HL-60 (cell line): ENCODE data around the gene HBA2.

Experiments used
- CTCF ChIP-seq: IDR thresholded peaks from one replicate; pipeline ENCODE4 v1.5.1; 2011; ENCODE audit warnings: low read length, control low read depth, inconsistent platforms; ENCODE audit not compliant: insufficient read depth
- GABPA ChIP-seq: IDR thresholded peaks from 2 replicates; pipeline ENCODE4 v1.6.1; 2012; ENCODE audit warnings: low read depth
- POLR2AphosphoS5 ChIP-seq: IDR thresholded peaks from 2 replicates; pipeline ENCODE4 v1.6.1; 2012; ENCODE audit warnings: low read depth
- REST ChIP-seq: IDR thresholded peaks from 2 replicates; pipeline ENCODE4 v1.6.1; 2012; ENCODE audit warnings: low read depth; ENCODE audit not compliant: insufficient replicate concordance
- SPI1 ChIP-seq: IDR thresholded peaks from 2 replicates; pipeline ENCODE4 v1.6.1; 2012; ENCODE audit warnings: low read depth, mild to moderate bottlenecking, borderline replicate concordance

DNA sequence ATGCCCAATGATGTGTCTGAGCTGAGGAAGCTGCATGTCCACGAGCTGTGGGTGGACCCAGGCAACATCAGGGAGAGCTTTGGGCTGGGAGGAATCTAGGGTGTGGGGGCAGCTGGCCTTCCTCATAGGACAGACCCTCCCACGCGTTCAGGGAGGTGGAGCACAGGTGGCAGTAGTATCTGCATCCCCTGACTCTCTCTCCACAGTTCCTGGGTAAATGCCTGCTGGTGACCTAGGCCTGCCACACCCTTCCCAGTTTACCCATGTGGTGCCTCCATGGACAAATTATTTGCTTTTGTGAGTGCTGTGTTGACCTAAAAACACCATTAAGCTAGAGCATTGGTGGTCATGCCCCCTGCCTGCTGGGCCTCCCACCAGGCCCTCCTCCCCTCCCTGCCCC, 3.7 kb upstream of the HBA2 start:
- no peak for TF ChIP-seq CTCF
- no peak for TF ChIP-seq REST
- no peak for TF ChIP-seq POLR2AphosphoS5
- no peak for TF ChIP-seq SPI1
- TF ChIP-seq GABPA = no peak
